Esophagus (tissue), 2 donors: Measurements from ENCODE around the gene ATP2B2. TPM values are rescaled to one million over a fixed set of nuclear protein-coding genes. Genes with fewer than 3 reads are reported as not detected.

Experiments used
- H3K27ac ChIP-seq, 2 donors: one replicate each; pipeline ENCODE4 v1.5.1; 2013; ENCODE audit warnings: low read depth in 2 of 2, mild to moderate bottlenecking in 2 of 2, inconsistent platforms in 1 of 2, low read length in 1 of 2, moderate library complexity in 1 of 2
- H3K27me3 ChIP-seq, 2 donors: one replicate each; pipeline ENCODE4 v1.6.1; 2013; ENCODE audit warnings: low read length in 2 of 2, control low read depth in 1 of 2, mild to moderate bottlenecking in 1 of 2; ENCODE audit not compliant: insufficient read depth in 2 of 2, control insufficient read depth in 1 of 2
- H3K36me3 ChIP-seq, 2 donors: one replicate each; pipeline ENCODE4 v1.6.1; 2013; ENCODE audit warnings: low read length in 1 of 2; ENCODE audit not compliant: control insufficient read depth in 2 of 2, insufficient read depth in 2 of 2
- H3K4me1 ChIP-seq, 2 donors: one replicate each; pipeline ENCODE4 v1.6.1; 2013; ENCODE audit warnings: low read length in 1 of 2; ENCODE audit not compliant: control insufficient read depth in 2 of 2, insufficient read depth in 2 of 2
- H3K4me3 ChIP-seq, 2 donors: one replicate each; pipeline ENCODE4 v1.5.1; 2013; ENCODE audit warnings: low read length in 2 of 2, mild to moderate bottlenecking in 2 of 2, low read depth in 1 of 2, moderate library complexity in 1 of 2
- H3K9me3 ChIP-seq, 2 donors: one replicate each; pipeline ENCODE4 v1.6.1; 2013; ENCODE audit warnings: mild to moderate bottlenecking in 2 of 2, low read depth in 1 of 2, low read length in 1 of 2, moderate library complexity in 1 of 2; ENCODE audit not compliant: control insufficient read depth in 2 of 2, insufficient read depth in 1 of 2
- WGBS, 2 donors: extraction: QIAGEN DNeasy Blood & Tissue Kit; methylation state at CpG; one replicate each; pipeline ENCODE4 v1.1.7; 2013; 5-methylcytosine and 5-hydroxymethylcytosine counted together
- polyA plus RNA-seq, 2 donors: library from polyadenylated mRNA; stranded (reverse); fragments of 200-250 nt; gene quantifications; one replicate each; pipeline ENCODE4 v1.2.3, GENCODE V29; 2013
- donor health status: healthy with polysubstance abuse.
- donor health status: Bipolar disorder and iron deficiency.

The ATP2B2 gene
- polyA plus RNA-seq, 2 donors = 0.06 to 0.08 TPM

GRCh38 chr3:10532939-10533736, 27.8 kb upstream of the ATP2B2 start:
- no peak overlapping the region for H3K27ac ChIP-seq
- no peaks in the 10 kb centered on the region for H3K27me3 ChIP-seq
- H3K4me1 ChIP-seq = no peaks in the 10 kb centered on the region
- no peaks in the 10 kb centered on the region for H3K36me3 ChIP-seq
- no peak overlapping the region for H3K4me3 ChIP-seq
- 80 to 82% methylated on average over 7 of the region's 7 CpGs for WGBS, 2 donors
- no peaks in the 10 kb centered on the region for H3K9me3 ChIP-seq

GRCh38 chr3:10531031-10531430, 25.6 kb upstream of the ATP2B2 start:
- no peak overlapping the region for H3K27ac ChIP-seq
- H3K36me3 ChIP-seq = no peaks in the 10 kb centered on the region
- H3K4me1 ChIP-seq = no peaks in the 10 kb centered on the region
- H3K9me3 ChIP-seq = no peaks in the 10 kb centered on the region
- H3K27me3 ChIP-seq = no peaks in the 10 kb centered on the region
- H3K4me3 ChIP-seq = no peak overlapping the region
- 58 to 67% methylated on average over 6 of the region's 6 CpGs for WGBS, 2 donors

- no peaks in the 10 kb centered on the region for H3K4me1 ChIP-seq
- no peaks in the 10 kb centered on the region for H3K27me3 ChIP-seq
- WGBS, 2 donors = 80% methylated on average over 13 of the region's 13 CpGs
These were observed 24.9 kb upstream of the ATP2B2 start for GRCh38 chr3:10530241-10530640.

GRCh38 chr3:10529809-10530208, 24.4 kb upstream of the ATP2B2 start:
- Histone ChIP-seq H3K4me3 (no peak overlapping the region), H3K27me3 (no peaks in the 10 kb centered on the region), H3K4me1 (no peaks in the 10 kb centered on the region), H3K9me3 (no peaks in the 10 kb centered on the region), H3K27ac (no peak overlapping the region), H3K36me3 (no peaks in the 10 kb centered on the region)
- WGBS, 2 donors = 85 to 89% methylated on average over 13 of the region's 13 CpGs

More at GRCh38 chr3:10530241-10530640, 24.9 kb upstream of the ATP2B2 start:
- H3K36me3 ChIP-seq = no peaks in the 10 kb centered on the region
- H3K27ac ChIP-seq = no peak overlapping the region
- no peaks in the 10 kb centered on the region for H3K9me3 ChIP-seq
- H3K4me3 ChIP-seq = no peak overlapping the region

- WGBS, 2 donors = 70 to 75% methylated on average over 7 of the region's 7 CpGs
- Histone ChIP-seq H3K36me3 (no peaks in the 10 kb centered on the region), H3K27ac (no peak overlapping the region), H3K9me3 (no peaks in the 10 kb centered on the region), H3K4me3 (no peak overlapping the region), H3K4me1 (no peaks in the 10 kb centered on the region), H3K27me3 (no peaks in the 10 kb centered on the region)
These were observed 22.7 kb upstream of the ATP2B2 start for GRCh38 chr3:10528046-10528445.

GRCh38 chr3:10527295-10528001, 22.1 kb upstream of the ATP2B2 start:
- WGBS, 2 donors = 76 to 79% methylated on average over 13 of the region's 13 CpGs
- no peaks in the 10 kb centered on the region for H3K27me3 ChIP-seq

GRCh38 chr3:10526366-10526765, 21.0 kb upstream of the ATP2B2 start:
- Histone ChIP-seq H3K4me3 (no peak overlapping the region), H3K36me3 (no peaks in the 10 kb centered on the region), H3K27me3 (no peaks in the 10 kb centered on the region), H3K4me1 (no peaks in the 10 kb centered on the region), H3K9me3 (no peaks in the 10 kb centered on the region), H3K27ac (no peak overlapping the region)
- 88 to 92% methylated on average over 4 of the region's 4 CpGs for WGBS, 2 donors

More at GRCh38 chr3:10527295-10528001, 22.1 kb upstream of the ATP2B2 start:
- no peak overlapping the region for H3K27ac ChIP-seq
- no peaks in the 10 kb centered on the region for H3K9me3 ChIP-seq
- H3K36me3 ChIP-seq = no peaks in the 10 kb centered on the region
- H3K4me1 ChIP-seq = no peaks in the 10 kb centered on the region
- no peak overlapping the region for H3K4me3 ChIP-seq

- H3K4me3 ChIP-seq = no peak overlapping the region
- no peaks in the 10 kb centered on the region for H3K9me3 ChIP-seq
- 64 to 81% methylated on average over 3 of the region's 3 CpGs for WGBS, 2 donors
- H3K36me3 ChIP-seq = no peaks in the 10 kb centered on the region
- H3K27me3 ChIP-seq = no peaks in the 10 kb centered on the region
- H3K27ac ChIP-seq = no peak overlapping the region
- no peaks in the 10 kb centered on the region for H3K4me1 ChIP-seq
These were observed 19.5 kb upstream of the ATP2B2 start for GRCh38 chr3:10524799-10525301.

- Histone ChIP-seq H3K4me1 (no peaks in the 10 kb centered on the region), H3K27ac (no peak overlapping the region), H3K9me3 (no peaks in the 10 kb centered on the region), H3K4me3 (no peak overlapping the region), H3K36me3 (no peaks in the 10 kb centered on the region), H3K27me3 (no peaks in the 10 kb centered on the region)
- WGBS, 2 donors = 73 to 78% methylated on average over 7 of the region's 7 CpGs
These were observed 18.9 kb upstream of the ATP2B2 start for GRCh38 chr3:10524270-10524669.
